Mesendoderm (in vitro differentiated cells): Measurements from ENCODE around the gene LGR4. TPM values are rescaled to one million over a fixed set of nuclear protein-coding genes. Genes with fewer than 3 reads are reported as not detected.

Experiments
- small RNA-seq: library from polyadenylated mRNA; stranded (forward); fragments of <200 nt; extraction: miRNeasy Mini kit (QIAGEN cat#:217004); gene quantifications from one replicate; pipeline ENCODE3, GENCODE V24; 2013; ENCODE audit not compliant: insufficient read depth

LGR4 gene

Small RNA genes lying within 50 kb of the gene (small RNA-seq; reads per million reads assigned to genes)
- not detected for gene AC100771.1
- not detected for gene MIR8087
- gene RNA5SP339: not detected
